B cell (primary cell): ENCODE data around the gene CDH19. TPM values are rescaled to one million over a fixed set of nuclear protein-coding genes. Genes with fewer than 3 reads are reported as not detected.

Experiments used
- ATAC-seq: fragments of 200-7000 bp; cut with Tn5 transposase; one replicate; pipeline ENCODE4 v1.10.0; 2021; ENCODE audit warnings: low read depth, mild to moderate bottlenecking, moderate number of reproducible peaks, moderate library complexity
- CTCF ChIA-PET: fragments of 350-600 bp; sonication (Branson Sonifier 250); formaldehyde crosslinking; loops from one replicate; lab custom pipeline; 2021; ENCODE audit warnings: antibody characterized with exemption, inconsistent platforms; lab: Charles Lee
- POLR2A ChIA-PET: fragments of 350-600 bp; sonication (Branson Sonifier 250); formaldehyde crosslinking; loops from one replicate; lab custom pipeline; 2021; ENCODE audit warnings: antibody characterized with exemption; lab: Charles Lee
- DNase-seq: peaks from one replicate; pipeline ENCODE4 v3.0.0; 2013
- H2AFZ ChIP-seq: 2 replicates; pipeline ENCODE4 v1.6.1; 2012; ENCODE audit warnings: mild to moderate bottlenecking, low read depth, low read length; ENCODE audit not compliant: insufficient read depth, poor library complexity, severe bottlenecking
- H3K27ac ChIP-seq, 2 donors: 1 replicate in 1 of 2; 2 replicates in 1 of 2; pipeline ENCODE4 v1.5.1; 2012 to 2013; ENCODE audit warnings: low read length in 2 of 2, mild to moderate bottlenecking in 2 of 2, moderate library complexity in 1 of 2
- H3K27me3 ChIP-seq, 4 experiments: fragments of 200-600 bp in 1 of 4; sonication (generic) in 1 of 4; replicated peaks in 1 of 4; 1 replicate in 2 of 4; 2 replicates in 2 of 4; pipeline versions ENCODE4 v1.6.1 to v1.7.0; 2013 to 2016; ENCODE audit warnings: low read length in 3 of 4, mild to moderate bottlenecking in 2 of 4, mixed read lengths in 1 of 4, moderate library complexity in 1 of 4; ENCODE audit not compliant: insufficient read depth in 4 of 4, control insufficient read depth in 3 of 4; ENCODE audit errors: control extremely low read depth in 1 of 4
- H3K36me3 ChIP-seq, 2 experiments: replicated peaks in 1 of 2; 1 replicate in 1 of 2; 2 replicates in 1 of 2; pipeline versions ENCODE4 v1.6.1 to v1.7.1; 2013; ENCODE audit warnings: low read length in 1 of 2; ENCODE audit not compliant: insufficient read depth in 2 of 2, control insufficient read depth in 1 of 2; ENCODE audit errors: control extremely low read depth in 1 of 2, extremely low read depth in 1 of 2
- H3K4me1 ChIP-seq, 2 donors: fragments of 200-600 bp in 1 of 2; sonication (generic) in 1 of 2; 1 replicate in 1 of 2; 2 replicates in 1 of 2; pipeline versions ENCODE4 v1.5.1 to v1.6.1; 2013 to 2017; ENCODE audit warnings: low read length in 2 of 2; ENCODE audit not compliant: control insufficient read depth in 2 of 2, insufficient read depth in 2 of 2
- H3K4me2 ChIP-seq: replicated peaks from 2 replicates; pipeline ENCODE3; 2012; ENCODE audit warnings: mild to moderate bottlenecking, low read depth, low read length; ENCODE audit not compliant: poor library complexity, severe bottlenecking
- H3K4me3 ChIP-seq, 5 experiments: fragments of 200-600 bp in 1 of 5; sonication (generic) in 1 of 5; 1 replicate in 3 of 5; 2 replicates in 2 of 5; pipeline versions ENCODE4 v1.5.1 to v1.7.0; 2011 to 2016; ENCODE audit warnings: low read length in 4 of 5, mild to moderate bottlenecking in 4 of 5, low read depth in 2 of 5, control low read depth in 1 of 5, moderate library complexity in 1 of 5; ENCODE audit not compliant: insufficient read depth in 1 of 5; ENCODE audit errors: control extremely low read depth in 1 of 5, extremely low read depth in 1 of 5
- H3K79me2 ChIP-seq: fragments of 200-600 bp; sonication (generic); one replicate; pipeline ENCODE4 v1.6.0; 2016; ENCODE audit warnings: low read length; ENCODE audit not compliant: control insufficient read depth, insufficient read depth
- H3K9ac ChIP-seq: fragments of 200-600 bp; sonication (generic); 2 replicates; pipeline ENCODE4 v1.6.1; 2017; ENCODE audit warnings: mild to moderate bottlenecking, low read length, moderate library complexity
- H3K9me3 ChIP-seq, 3 donors: one replicate each; pipeline versions ENCODE4 v1.6.1 to v1.7.1; 2013; ENCODE audit warnings: low read length in 2 of 3; ENCODE audit not compliant: control insufficient read depth in 2 of 3, insufficient read depth in 1 of 3; ENCODE audit errors: control extremely low read depth in 1 of 3
- H4K20me1 ChIP-seq: 2 replicates; pipeline ENCODE4 v1.6.0; 2012; ENCODE audit warnings: mild to moderate bottlenecking, low read length; ENCODE audit not compliant: insufficient read depth, control insufficient read depth, poor library complexity, severe bottlenecking
- H3K27ac Mint-ChIP-seq: one replicate; pipeline ENCODE4 v1.8.0; 2021; ENCODE audit warnings: mixed read lengths
- H3K27me3 Mint-ChIP-seq: one replicate; pipeline ENCODE4 v1.8.0; 2021; ENCODE audit warnings: mixed read lengths
- H3K4me1 Mint-ChIP-seq: one replicate; pipeline ENCODE4 v1.8.0; 2021; ENCODE audit warnings: mixed read lengths
- H3K4me3 Mint-ChIP-seq: one replicate; pipeline ENCODE4 v1.8.0; 2021; ENCODE audit warnings: mixed read lengths
- H3K9me3 Mint-ChIP-seq: one replicate; pipeline ENCODE4 v1.8.0; 2022; ENCODE audit warnings: mixed read lengths; ENCODE audit not compliant: insufficient read depth
- CTCF ChIP-seq: fragments of 200-600 bp; IDR thresholded peaks from one replicate; pipeline ENCODE4 v1.8.0; 2022; ENCODE audit warnings: antibody characterized with exemption, mild to moderate bottlenecking
- EZH2 ChIP-seq: IDR thresholded peaks from 2 replicates; pipeline ENCODE4 v1.6.1; 2012; ENCODE audit warnings: borderline replicate concordance, low read depth, mild to moderate bottlenecking, moderate library complexity, low read length; ENCODE audit not compliant: insufficient read depth, poor library complexity, severe bottlenecking
- whole genome bisulfite sequencing: methylation state at CpG from one replicate; pipeline ENCODE4 v1.1.5; 2013; ENCODE audit warnings: missing lambda C conversion rate; ENCODE audit not compliant: insufficient coverage; 5-methylcytosine and 5-hydroxymethylcytosine counted together
- intact Hi-C: fragments of 100-400 bp; cut with micrococcal nuclease; formaldehyde crosslinking; loops from one replicate; pipeline ENCODE4 v1.10.0; 2022
- polyA plus RNA-seq: library from polyadenylated mRNA; depleted of rRNA; stranded (reverse); fragments of >200 nt; gene quantifications from 2 replicates; pipeline ENCODE4 v1.2.3, GENCODE V29; 2012
- total RNA-seq, 2 donors: library from RNA; stranded (reverse); fragments of 120-200 nt in 1 of 2; gene quantifications; 1 replicate in 1 of 2; 2 replicates in 1 of 2; pipeline versions ENCODE4 v1.2.3 to v1.2.4, GENCODE V29; 2013 to 2022

The CDH19 gene
- total and polyA plus RNA-seq, 2 donors (not counting 1 experiment from before 2014, with no cell fraction given), result not detected

- intact Hi-C loops, result no loop called here
- DNase-seq, result no peak
- WGBS, result no CpG with 5 or more reads among the region's 3 CpGs
Measured at GRCh38 chr18:66461344-66461743, 142.5 kb downstream of the CDH19 start.

GRCh38 chr18:66457245-66457644 lies 146.6 kb downstream of the CDH19 start:
- Mint-ChIP-seq H3K4me3 (no peak overlapping the region), H3K9me3 (peaks cover 2% of the 10 kb centered on the region), H3K27me3 (no peaks in the 10 kb centered on the region), H3K27ac (no peak overlapping the region), H3K4me1 (no peaks in the 10 kb centered on the region)
- no peak for TF ChIP-seq EZH2
- no peak for TF ChIP-seq CTCF
- WGBS, result 83% methylated on average over 1 of the region's 1 CpG
- H3K9me3 ChIP-seq, result no peaks in the 10 kb centered on the region
- no peaks in the 10 kb centered on the region for H3K36me3 ChIP-seq
- no peak overlapping the region for H2AFZ ChIP-seq
- H3K27ac ChIP-seq, result no peak overlapping the region
- no peak overlapping the region for H3K4me2 ChIP-seq
- H3K79me2 ChIP-seq, result no peaks in the 10 kb centered on the region
- intact Hi-C loops, result no loop called here
- no peaks in the 10 kb centered on the region for H4K20me1 ChIP-seq
- no peak for DNase-seq
- ChIA-PET CTCF (no interaction called here), POLR2A (no interaction called here)
- no peaks in the 10 kb centered on the region for H3K27me3 ChIP-seq
- no peak overlapping the region for H3K9ac ChIP-seq
- H3K4me3 ChIP-seq, result no peak overlapping the region
- no peaks in the 10 kb centered on the region for H3K4me1 ChIP-seq
- no peak for ATAC-seq

More at GRCh38 chr18:66461344-66461743, 142.5 kb downstream of the CDH19 start:
- Histone ChIP-seq H2AFZ (no peak overlapping the region), H3K27me3 (no peaks in the 10 kb centered on the region), H3K4me2 (no peak overlapping the region), H3K9ac (no peak overlapping the region), H3K36me3 (no peaks in the 10 kb centered on the region), H3K4me1 (no peaks in the 10 kb centered on the region), H3K9me3 (no peaks in the 10 kb centered on the region), H4K20me1 (no peaks in the 10 kb centered on the region), H3K79me2 (no peaks in the 10 kb centered on the region), H3K4me3 (no peak overlapping the region), H3K27ac (no peak overlapping the region)
- Mint-ChIP-seq H3K9me3 (peaks cover 4% of the 10 kb centered on the region), H3K27me3 (no peaks in the 10 kb centered on the region), H3K27ac (no peak overlapping the region), H3K4me3 (no peak overlapping the region), H3K4me1 (no peaks in the 10 kb centered on the region)
- ATAC-seq, result no peak
- ChIA-PET POLR2A (no interaction called here), CTCF (no interaction called here)
- TF ChIP-seq EZH2 (no peak), CTCF (no peak)
